H1 (cell line): ENCODE measurements around the gene OPCML. TPM values are rescaled to one million over a fixed set of nuclear protein-coding genes. Genes with fewer than 3 reads are reported as not detected.

ENCODE experiments used
- BACH1 ChIP-seq: IDR thresholded peaks from 2 replicates; pipeline ENCODE4 v1.6.1; 2012; ENCODE audit warnings: low read length, improper control_type of control experiment
- CTCF ChIP-seq, 3 experiments: IDR thresholded peaks; 1 replicate in 2 of 3; 2 replicates in 1 of 3; pipeline versions ENCODE4 v1.5.1 to v1.6.1; 2011; ENCODE audit warnings: low read length in 3 of 3, mild to moderate bottlenecking in 3 of 3, inconsistent platforms in 2 of 3, low read depth in 1 of 3, moderate library complexity in 1 of 3; ENCODE audit not compliant: insufficient read depth in 1 of 3; ENCODE audit errors: control extremely low read depth in 1 of 3
- E2F6 ChIP-seq: IDR thresholded peaks from 2 replicates; pipeline ENCODE4 v1.6.1; 2012; ENCODE audit warnings: inconsistent platforms
- GABPA ChIP-seq: IDR thresholded peaks from 2 replicates; pipeline ENCODE4 v1.6.1; 2011; ENCODE audit warnings: mild to moderate bottlenecking, low read length, moderate library complexity, borderline replicate concordance; ENCODE audit not compliant: insufficient read depth
- KDM4A ChIP-seq: IDR thresholded peaks from one replicate; pipeline ENCODE4 v1.7.1; 2012; ENCODE audit warnings: low read depth, mild to moderate bottlenecking, moderate library complexity, low read length, inconsistent platforms; ENCODE audit not compliant: severe bottlenecking
- RAD21 ChIP-seq, 2 experiments: IDR thresholded peaks in 1 of 2; conservative IDR thresholded peaks in 1 of 2; 2 replicates each; pipeline ENCODE4 v1.6.1; 2011; ENCODE audit warnings: low read depth in 2 of 2, low read length in 2 of 2, improper control_type of control experiment in 1 of 2, inconsistent platforms in 1 of 2, mild to moderate bottlenecking in 1 of 2, moderate library complexity in 1 of 2
- RFX5 ChIP-seq: IDR thresholded peaks from 2 replicates; pipeline ENCODE4 v1.6.1; 2011; ENCODE audit warnings: low read depth, low read length, improper control_type of control experiment, borderline replicate concordance
- RXRA ChIP-seq: IDR thresholded peaks from 2 replicates; pipeline ENCODE4 v1.6.1; 2011; ENCODE audit warnings: low read depth, mild to moderate bottlenecking, low read length, moderate library complexity; ENCODE audit not compliant: insufficient read depth
- SAP30 ChIP-seq: fragments of 300-600 bp; sonication (generic); IDR thresholded peaks from 2 replicates; pipeline ENCODE4 v1.7.1; 2012; ENCODE audit warnings: low read length, moderate library complexity, mild to moderate bottlenecking, inconsistent platforms; ENCODE audit not compliant: insufficient read depth, insufficient replicate concordance
- SP1 ChIP-seq: IDR thresholded peaks from 2 replicates; pipeline ENCODE4 v1.6.1; 2011; ENCODE audit warnings: low read depth, low read length
- SP4 ChIP-seq: IDR thresholded peaks from 2 replicates; pipeline ENCODE4 v1.6.1; 2012; ENCODE audit warnings: low read length, inconsistent platforms
- SRF ChIP-seq: IDR thresholded peaks from 2 replicates; pipeline ENCODE4 v1.6.1; 2011; ENCODE audit warnings: mild to moderate bottlenecking, low read depth, low read length, moderate library complexity
- TAF1 ChIP-seq: IDR thresholded peaks from 2 replicates; pipeline ENCODE4 v1.6.1; 2011; ENCODE audit warnings: mild to moderate bottlenecking, low read depth, low read length
- TBP ChIP-seq: IDR thresholded peaks from 2 replicates; pipeline ENCODE4 v1.6.1; 2011; ENCODE audit warnings: low read depth, low read length, improper control_type of control experiment
- TEAD4 ChIP-seq: IDR thresholded peaks from 2 replicates; pipeline ENCODE4 v1.6.1; 2012; ENCODE audit warnings: low read depth, low read length, inconsistent platforms, mixed read lengths
- polyA plus RNA-seq, 7 experiments: library from polyadenylated mRNA; depleted of rRNA in 3 of 7; stranded (reverse) in 5 of 7; unstranded in 2 of 7; fragments of >200 nt in 5 of 7; fragments of 200-250 nt in 2 of 7; gene quantifications; 1 replicate in 5 of 7; 2 replicates in 1 of 7; 4 replicates in 1 of 7; pipeline versions ENCODE4 v1.2.1 to v1.2.3, GENCODE V29; 2011 to 2013; ENCODE audit warnings: missing spikeins in 2 of 7, mixed read lengths in 2 of 7
- total RNA-seq: library from RNA; stranded (reverse); fragmentation: NEBNext Ultra II Directional; extraction: Animal tissue kit (Norgen Biotek cat#: 25700); gene quantifications from 2 replicates; pipeline ENCODE4 v1.2.1, GENCODE V29; 2021

The OPCML gene
- total and polyA plus RNA-seq, 2 of the 8 experiments (the other 6 are each of a cell fraction or from before 2014, with no cell fraction given), result 2.3 to 3.1 TPM

GRCh38 chr11:133064152-133064877 lies 468.0 kb downstream of the OPCML start (continued):
- TF ChIP-seq TAF1 (peak; percentile 67), SAP30 (no peak), BACH1 (no peak), TBP (peak; percentile 80; the same call in 1 of the 2 replicates), SP1 (0 out of 2 replicates have a peak, but pooled peaks have one; percentile 18), CTCF (IDR thresholded peaks at IDR 0.05; ENCODE audit: control extremely low read depth in 1 of 3, insufficient read depth in 1 of 3, low read depth in 1 of 3, low read length in 3 of 3) (peak; percentile 81 to 88 (median 83)), RAD21 (IDR thresholded peaks at IDR 0.05 in 1 of 2, conservative IDR thresholded peaks at IDR 0.05 in 1 of 2; ENCODE audit: low read depth in 2 of 2, low read length in 2 of 2) (peak; percentile 93 to 95), E2F6 (no peak), RFX5 (0 out of 2 replicates have a peak, but pooled peaks have one; percentile 7), SP4 (peak; percentile 66; the same call in 1 of the 2 replicates), RXRA (no peak), TEAD4 (peak; percentile 3; the same call in 1 of the 2 replicates), SRF (no peak), KDM4A (peak; percentile 59), GABPA (peak; percentile 95)
